Body of pancreas (tissue), 4 donors: Measurements from ENCODE around the gene SLC5A3.

Experiments
- POLR2A ChIP-seq, 3 donors: fragments of 450-650 bp; IDR thresholded peaks; one replicate each; pipeline ENCODE4 v1.6.1; 2016; ENCODE audit warnings: antibody characterized with exemption in 3 of 3, mild to moderate bottlenecking in 2 of 3
- TF ChIP-seq, protein P1 (sequence below), 7 experiments: fragments of 450-650 bp in 4 of 7; fragments of 200-600 bp in 3 of 7; sonication (generic) in 3 of 7; IDR thresholded peaks; one replicate each; pipeline ENCODE4 v1.5.1; 2016 to 2019; ENCODE audit warnings: antibody characterized with exemption in 7 of 7

DNA sequence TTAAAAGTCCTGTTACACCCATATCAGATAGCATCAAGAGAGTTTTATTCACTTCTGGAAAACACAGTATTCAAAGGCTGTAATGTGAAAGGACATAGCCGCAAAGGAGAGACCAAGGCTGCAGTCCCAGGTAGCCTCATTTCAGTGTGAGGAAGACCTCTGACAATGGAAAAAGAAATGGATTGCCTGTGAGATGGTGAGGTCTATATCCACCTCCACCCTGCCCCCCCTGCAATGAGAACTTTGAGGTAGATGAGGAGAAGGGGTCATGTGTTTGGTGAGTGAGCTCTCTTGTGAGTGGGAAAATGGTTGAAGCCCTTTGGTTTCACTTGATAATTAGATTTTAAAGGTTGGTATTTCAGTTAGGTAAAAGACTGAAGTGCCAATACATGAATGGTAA is 3.5 kb downstream of the SLC5A3 start:
- TF ChIP-seq, protein P1, sequence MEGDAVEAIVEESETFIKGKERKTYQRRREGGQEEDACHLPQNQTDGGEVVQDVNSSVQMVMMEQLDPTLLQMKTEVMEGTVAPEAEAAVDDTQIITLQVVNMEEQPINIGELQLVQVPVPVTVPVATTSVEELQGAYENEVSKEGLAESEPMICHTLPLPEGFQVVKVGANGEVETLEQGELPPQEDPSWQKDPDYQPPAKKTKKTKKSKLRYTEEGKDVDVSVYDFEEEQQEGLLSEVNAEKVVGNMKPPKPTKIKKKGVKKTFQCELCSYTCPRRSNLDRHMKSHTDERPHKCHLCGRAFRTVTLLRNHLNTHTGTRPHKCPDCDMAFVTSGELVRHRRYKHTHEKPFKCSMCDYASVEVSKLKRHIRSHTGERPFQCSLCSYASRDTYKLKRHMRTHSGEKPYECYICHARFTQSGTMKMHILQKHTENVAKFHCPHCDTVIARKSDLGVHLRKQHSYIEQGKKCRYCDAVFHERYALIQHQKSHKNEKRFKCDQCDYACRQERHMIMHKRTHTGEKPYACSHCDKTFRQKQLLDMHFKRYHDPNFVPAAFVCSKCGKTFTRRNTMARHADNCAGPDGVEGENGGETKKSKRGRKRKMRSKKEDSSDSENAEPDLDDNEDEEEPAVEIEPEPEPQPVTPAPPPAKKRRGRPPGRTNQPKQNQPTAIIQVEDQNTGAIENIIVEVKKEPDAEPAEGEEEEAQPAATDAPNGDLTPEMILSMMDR (IDR thresholded peaks at IDR 0.05): no peak
- no peak for TF ChIP-seq POLR2A (IDR thresholded peaks at IDR 0.05)
